ENCODE measurements around the gene PITPNM2.

The PITPNM2 gene

DNA sequence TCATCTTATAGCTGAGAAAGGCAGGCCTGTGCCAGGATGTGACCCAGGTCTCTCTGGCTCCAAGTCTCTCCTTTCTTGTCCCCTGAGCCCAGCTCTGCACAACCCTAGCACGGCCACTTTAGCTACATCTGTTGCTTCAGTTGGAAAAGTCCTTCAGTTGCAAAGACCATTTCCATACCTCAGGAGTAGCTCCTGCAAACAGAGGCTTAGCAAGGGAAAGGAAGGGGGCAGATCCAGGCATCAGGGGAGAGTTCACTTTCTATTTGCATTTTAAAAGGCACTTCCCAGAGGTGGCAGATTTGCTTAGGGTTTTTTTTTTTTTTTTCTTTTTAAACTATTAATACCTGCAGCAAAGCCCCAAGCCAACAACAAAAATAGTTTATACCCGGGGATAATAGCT lies 3.0 kb upstream of the PITPNM2 start:
- Histone ChIP-seq H3K4me1 (ENCODE audit: control insufficient read depth, insufficient read depth, low read length) (peaks cover 13% of the 10 kb centered on the region), H3K9me3 (ENCODE audit: control insufficient read depth, insufficient read depth, low read length) (no peaks in the 10 kb centered on the region), H3K4me3 (ENCODE audit: low read depth, low read length) (no peak overlapping the region), H3K36me3 (ENCODE audit: control insufficient read depth, insufficient read depth, low read length) (no peaks in the 10 kb centered on the region), H3K27me3 (ENCODE audit: control insufficient read depth, insufficient read depth, low read length) (peaks cover 15% of the 10 kb centered on the region), H3K9ac (ENCODE audit: low read depth, low read length) (no peak overlapping the region)

DNA sequence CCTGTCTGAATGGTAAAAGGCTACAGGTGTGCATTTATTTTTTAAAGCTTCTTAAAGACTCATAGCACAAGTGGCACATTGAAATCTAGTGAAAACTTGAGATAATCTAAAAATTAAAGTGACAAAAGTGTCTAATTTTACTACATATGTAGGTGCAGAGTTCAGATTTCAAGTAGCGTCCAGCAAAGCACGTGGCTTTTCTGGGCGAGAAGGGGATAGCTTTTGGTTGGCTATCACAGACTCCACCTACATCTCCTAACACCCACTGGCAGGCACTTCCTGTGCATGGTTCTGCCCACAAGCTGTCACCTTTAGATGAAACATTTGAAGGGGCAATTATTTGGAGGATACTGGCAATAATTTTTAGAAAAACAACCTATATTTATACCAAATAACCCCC lies 1.9 kb upstream of the PITPNM2 start:
- H3K36me3 ChIP-seq (ENCODE audit: control insufficient read depth, insufficient read depth, low read length), result no peaks in the 10 kb centered on the region
- H3K27me3 ChIP-seq (ENCODE audit: control insufficient read depth, insufficient read depth, low read length), result peaks cover 23% of the 10 kb centered on the region
- peaks cover 13% of the 10 kb centered on the region for H3K4me1 ChIP-seq (ENCODE audit: control insufficient read depth, insufficient read depth, low read length)
- no peak overlapping the region for H3K9ac ChIP-seq (ENCODE audit: low read depth, low read length)
- H3K4me3 ChIP-seq (ENCODE audit: low read depth, low read length), result no peak overlapping the region
- H3K9me3 ChIP-seq (ENCODE audit: control insufficient read depth, insufficient read depth, low read length), result no peaks in the 10 kb centered on the region

DNA sequence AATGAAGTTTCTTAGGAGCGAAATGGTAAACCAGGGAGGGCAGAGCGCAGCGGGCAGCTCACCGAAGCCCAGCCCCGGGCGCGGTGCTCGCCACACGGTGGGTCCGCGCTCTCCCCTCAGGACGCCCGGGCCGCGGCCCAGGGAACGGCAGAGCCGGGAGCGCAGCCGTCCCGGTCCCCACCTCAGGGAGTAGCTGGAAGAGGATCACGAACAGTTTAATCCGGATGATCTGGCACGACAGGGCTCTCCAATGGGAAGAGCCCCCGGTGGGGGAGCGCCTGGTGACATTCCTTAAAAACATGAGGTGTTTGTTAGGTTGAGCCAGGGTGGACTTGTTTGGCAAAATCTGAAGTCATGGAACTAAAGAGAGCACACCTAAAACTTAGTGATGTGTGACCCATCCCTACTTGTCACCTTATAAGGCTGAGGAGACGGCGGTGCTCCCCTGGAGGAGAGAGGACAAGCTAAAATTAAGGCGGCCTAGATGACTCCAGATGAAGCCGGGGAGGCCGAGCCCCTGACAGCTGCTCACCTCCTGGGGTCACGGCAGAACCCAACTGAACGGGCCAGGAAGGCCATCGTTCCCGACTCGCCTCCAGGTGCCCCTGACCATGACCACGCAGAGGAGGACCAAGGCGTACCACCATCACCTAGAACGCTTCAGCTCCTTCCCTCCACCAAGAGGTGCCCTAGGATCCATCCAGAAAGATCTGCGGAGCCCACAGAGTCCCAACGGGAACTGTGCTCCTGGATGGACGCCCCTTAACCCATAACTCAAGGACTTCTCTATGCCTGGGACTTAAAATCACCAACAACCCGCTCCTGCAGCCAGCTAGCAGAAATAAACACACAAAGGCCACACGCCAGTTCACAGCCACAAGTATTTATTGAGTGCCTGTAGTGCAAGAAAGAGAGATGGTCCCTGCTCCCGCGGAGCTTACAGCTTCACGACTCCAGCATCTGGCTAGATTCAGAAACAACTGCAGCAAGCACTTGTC lies 866 bp upstream of the PITPNM2 start:
- H3K4me3 ChIP-seq (ENCODE audit: low read depth, low read length), result peak overlapping the region; percentile 52
- H3K9me3 ChIP-seq (ENCODE audit: control insufficient read depth, insufficient read depth, low read length), result no peaks in the 10 kb centered on the region
- peaks cover 13% of the 10 kb centered on the region for H3K4me1 ChIP-seq (ENCODE audit: control insufficient read depth, insufficient read depth, low read length)
- no peaks in the 10 kb centered on the region for H3K36me3 ChIP-seq (ENCODE audit: control insufficient read depth, insufficient read depth, low read length)
- peaks cover 23% of the 10 kb centered on the region for H3K27me3 ChIP-seq (ENCODE audit: control insufficient read depth, insufficient read depth, low read length)
- H3K9ac ChIP-seq (ENCODE audit: low read depth, low read length), result no peak overlapping the region

DNA sequence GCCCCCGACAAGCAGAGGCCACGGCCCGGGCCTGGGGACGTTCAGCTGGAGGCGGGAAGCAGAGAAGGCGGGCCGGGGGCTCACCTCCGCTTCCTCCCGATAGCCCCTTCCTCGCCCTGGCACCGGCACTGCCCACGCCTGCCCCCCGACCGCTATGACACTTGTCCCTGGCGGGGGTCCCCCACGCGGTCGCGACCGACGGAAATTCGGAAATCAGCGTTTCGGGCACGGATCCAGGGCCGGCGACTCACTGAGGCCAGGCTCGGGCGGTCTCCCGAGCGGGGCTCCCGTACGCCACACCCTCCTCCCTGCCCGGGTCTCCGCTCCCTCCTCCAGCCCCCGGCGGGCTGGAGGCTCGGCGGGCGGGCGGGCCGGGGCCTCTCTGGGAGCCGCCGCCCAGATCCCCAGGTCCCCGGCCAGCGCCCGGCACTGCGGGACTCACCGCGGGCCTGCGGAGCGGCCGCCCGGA lies 581 bp downstream of the PITPNM2 start:
- Histone ChIP-seq H3K4me1 (ENCODE audit: control insufficient read depth, insufficient read depth, low read length) (peaks cover 13% of the 10 kb centered on the region), H3K9ac (ENCODE audit: low read depth, low read length) (peak overlapping the region; percentile 54), H3K27me3 (ENCODE audit: control insufficient read depth, insufficient read depth, low read length) (peaks cover 23% of the 10 kb centered on the region), H3K36me3 (ENCODE audit: control insufficient read depth, insufficient read depth, low read length) (no peaks in the 10 kb centered on the region), H3K4me3 (ENCODE audit: low read depth, low read length) (peak overlapping the region; percentile 66), H3K9me3 (ENCODE audit: control insufficient read depth, insufficient read depth, low read length) (no peaks in the 10 kb centered on the region)

DNA sequence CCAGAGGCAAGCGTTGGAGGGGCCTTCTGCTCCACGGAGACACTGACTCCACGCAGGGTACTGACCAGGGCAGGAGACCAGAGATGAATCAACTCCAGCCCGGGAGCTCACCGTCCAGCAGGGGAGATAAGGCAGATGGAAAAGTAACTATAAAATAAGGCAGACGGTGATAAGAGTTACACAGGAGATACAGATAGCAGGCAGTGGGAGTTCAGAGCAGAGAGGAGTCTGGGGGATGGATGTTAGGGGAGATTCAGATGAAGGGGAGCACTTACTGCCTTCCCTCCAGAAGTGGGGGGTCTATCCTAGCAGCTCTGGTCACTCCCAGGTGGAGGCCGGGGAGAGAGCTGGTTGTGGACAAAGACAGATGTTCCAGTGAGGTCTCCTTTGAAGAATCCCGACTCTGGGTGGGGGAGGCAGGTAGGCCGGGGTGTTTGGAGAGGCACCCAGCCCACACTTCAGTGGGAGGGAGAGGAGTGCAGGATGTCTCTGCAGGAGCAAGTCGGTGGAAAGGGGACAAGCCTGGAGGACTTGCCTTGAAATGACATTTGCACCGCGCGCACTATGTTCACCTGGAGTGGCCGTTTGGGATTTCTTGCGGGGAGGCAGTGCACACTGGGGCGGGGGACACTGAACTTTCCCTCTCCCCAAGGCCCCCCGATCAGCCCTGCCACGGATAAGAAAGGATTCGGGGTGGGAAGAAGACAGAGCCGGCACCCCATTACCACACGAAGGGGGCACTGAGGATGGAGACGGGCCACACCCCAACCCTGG lies 1.2 kb downstream of the PITPNM2 start:
- H3K4me3 ChIP-seq (ENCODE audit: low read depth, low read length), result peak overlapping the region; percentile 66
- H3K9ac ChIP-seq (ENCODE audit: low read depth, low read length), result no peak overlapping the region
- H3K36me3 ChIP-seq (ENCODE audit: control insufficient read depth, insufficient read depth, low read length), result no peaks in the 10 kb centered on the region
- H3K4me1 ChIP-seq (ENCODE audit: control insufficient read depth, insufficient read depth, low read length), result peaks cover 13% of the 10 kb centered on the region
- H3K9me3 ChIP-seq (ENCODE audit: control insufficient read depth, insufficient read depth, low read length), result no peaks in the 10 kb centered on the region
- peaks cover 23% of the 10 kb centered on the region for H3K27me3 ChIP-seq (ENCODE audit: control insufficient read depth, insufficient read depth, low read length)

DNA sequence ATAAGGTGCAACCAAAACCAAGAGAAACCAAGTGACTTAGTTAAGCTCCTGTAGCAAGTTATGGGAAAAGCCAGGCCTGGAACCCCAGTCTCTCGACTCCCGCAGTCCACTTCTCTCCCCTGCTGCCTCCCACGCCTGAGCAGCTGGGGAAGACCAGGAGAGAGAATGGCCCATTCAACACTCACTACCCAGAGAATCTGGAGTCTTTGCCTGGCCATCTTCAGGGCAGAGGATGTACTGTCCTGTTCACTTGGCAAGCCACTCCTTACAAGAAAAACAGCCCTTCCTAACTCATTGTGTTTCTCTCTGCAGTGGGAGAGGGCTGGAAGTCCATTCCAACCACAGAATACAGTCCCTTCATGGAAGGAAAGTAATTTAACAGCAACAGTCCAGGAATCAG lies 1.8 kb downstream of the PITPNM2 start:
- H3K4me3 ChIP-seq (ENCODE audit: low read depth, low read length), result peak overlapping the region; percentile 66
- peaks cover 23% of the 10 kb centered on the region for H3K27me3 ChIP-seq (ENCODE audit: control insufficient read depth, insufficient read depth, low read length)
- H3K9me3 ChIP-seq (ENCODE audit: control insufficient read depth, insufficient read depth, low read length), result no peaks in the 10 kb centered on the region
- H3K4me1 ChIP-seq (ENCODE audit: control insufficient read depth, insufficient read depth, low read length), result peaks cover 7% of the 10 kb centered on the region
- no peak overlapping the region for H3K9ac ChIP-seq (ENCODE audit: low read depth, low read length)
- H3K36me3 ChIP-seq (ENCODE audit: control insufficient read depth, insufficient read depth, low read length), result no peaks in the 10 kb centered on the region

DNA sequence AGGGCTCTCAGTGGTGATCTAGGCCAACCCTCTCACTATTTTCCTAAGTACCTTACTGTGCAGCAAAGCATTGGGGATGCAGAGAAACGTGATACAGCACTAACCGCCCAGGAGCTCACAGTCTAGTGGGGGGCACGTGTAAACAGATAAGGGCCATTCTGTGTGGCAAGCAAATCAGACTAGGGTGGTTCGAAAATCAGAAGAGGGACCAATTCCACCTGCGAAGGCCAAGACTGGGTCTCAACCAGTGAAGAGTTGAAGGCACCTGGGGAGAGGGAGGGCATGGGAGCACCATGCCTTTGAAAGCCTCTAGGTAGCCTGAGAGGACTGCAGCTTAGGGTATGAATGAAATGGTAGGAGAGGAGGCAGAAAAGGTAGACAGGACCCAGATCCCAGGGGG lies 2.2 kb downstream of the PITPNM2 start:
- no peaks in the 10 kb centered on the region for H3K9me3 ChIP-seq (ENCODE audit: control insufficient read depth, insufficient read depth, low read length)
- no peaks in the 10 kb centered on the region for H3K36me3 ChIP-seq (ENCODE audit: control insufficient read depth, insufficient read depth, low read length)
- H3K27me3 ChIP-seq (ENCODE audit: control insufficient read depth, insufficient read depth, low read length), result peaks cover 23% of the 10 kb centered on the region
- H3K9ac ChIP-seq (ENCODE audit: low read depth, low read length), result no peak overlapping the region
- no peak overlapping the region for H3K4me3 ChIP-seq (ENCODE audit: low read depth, low read length)
- peaks cover 4% of the 10 kb centered on the region for H3K4me1 ChIP-seq (ENCODE audit: control insufficient read depth, insufficient read depth, low read length)

DNA sequence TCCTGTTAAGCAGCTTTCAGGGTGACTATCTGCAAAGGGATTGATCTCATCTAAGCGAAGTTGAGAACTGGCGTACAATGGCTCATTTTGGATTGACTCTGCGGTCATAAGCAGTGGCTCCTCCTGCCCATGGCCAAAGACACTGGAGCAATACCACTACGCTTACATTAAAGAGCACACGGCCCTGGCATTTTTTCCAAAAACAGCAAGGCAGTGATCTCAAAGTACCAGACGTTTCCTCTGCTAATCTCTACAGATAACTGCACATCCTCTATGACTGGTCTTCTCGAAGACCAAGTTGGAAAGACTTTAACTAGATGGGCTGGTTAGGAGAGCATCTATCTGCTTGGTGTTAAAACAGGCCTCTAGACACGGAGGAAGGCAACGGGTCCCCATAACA lies 2.7 kb downstream of the PITPNM2 start:
- H3K4me1 ChIP-seq (ENCODE audit: control insufficient read depth, insufficient read depth, low read length), result peaks cover 6% of the 10 kb centered on the region
- peaks cover 23% of the 10 kb centered on the region for H3K27me3 ChIP-seq (ENCODE audit: control insufficient read depth, insufficient read depth, low read length)
- no peak overlapping the region for H3K9ac ChIP-seq (ENCODE audit: low read depth, low read length)
- no peaks in the 10 kb centered on the region for H3K9me3 ChIP-seq (ENCODE audit: control insufficient read depth, insufficient read depth, low read length)
- H3K36me3 ChIP-seq (ENCODE audit: control insufficient read depth, insufficient read depth, low read length), result no peaks in the 10 kb centered on the region
- no peak overlapping the region for H3K4me3 ChIP-seq (ENCODE audit: low read depth, low read length)

DNA sequence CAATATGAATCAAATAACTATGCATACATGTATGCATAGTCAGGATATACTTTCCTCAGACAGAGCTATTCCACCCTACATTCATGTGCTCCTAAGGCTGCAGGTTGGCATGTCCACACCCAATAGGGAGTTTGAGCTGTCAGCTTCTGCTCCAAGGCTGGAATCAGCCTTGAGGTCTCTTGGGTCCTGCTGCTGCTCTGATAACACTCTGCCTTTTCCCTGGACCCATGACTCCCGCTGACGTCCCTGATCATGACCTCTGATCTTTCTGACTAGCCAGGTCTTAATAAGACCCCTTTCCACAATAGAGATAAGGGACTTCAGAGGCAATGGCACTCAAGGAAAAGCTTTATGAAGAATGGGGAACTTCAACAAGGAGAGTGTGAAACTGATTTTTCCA lies 5.7 kb downstream of the PITPNM2 start:
- H3K27me3 ChIP-seq (ENCODE audit: control insufficient read depth, insufficient read depth, low read length), result peaks cover 19% of the 10 kb centered on the region
- no peaks in the 10 kb centered on the region for H3K9me3 ChIP-seq (ENCODE audit: control insufficient read depth, insufficient read depth, low read length)
- H3K36me3 ChIP-seq (ENCODE audit: control insufficient read depth, insufficient read depth, low read length), result no peaks in the 10 kb centered on the region
- no peak overlapping the region for H3K9ac ChIP-seq (ENCODE audit: low read depth, low read length)
- no peak overlapping the region for H3K4me3 ChIP-seq (ENCODE audit: low read depth, low read length)
- H3K4me1 ChIP-seq (ENCODE audit: control insufficient read depth, insufficient read depth, low read length), result peaks cover 13% of the 10 kb centered on the region

DNA sequence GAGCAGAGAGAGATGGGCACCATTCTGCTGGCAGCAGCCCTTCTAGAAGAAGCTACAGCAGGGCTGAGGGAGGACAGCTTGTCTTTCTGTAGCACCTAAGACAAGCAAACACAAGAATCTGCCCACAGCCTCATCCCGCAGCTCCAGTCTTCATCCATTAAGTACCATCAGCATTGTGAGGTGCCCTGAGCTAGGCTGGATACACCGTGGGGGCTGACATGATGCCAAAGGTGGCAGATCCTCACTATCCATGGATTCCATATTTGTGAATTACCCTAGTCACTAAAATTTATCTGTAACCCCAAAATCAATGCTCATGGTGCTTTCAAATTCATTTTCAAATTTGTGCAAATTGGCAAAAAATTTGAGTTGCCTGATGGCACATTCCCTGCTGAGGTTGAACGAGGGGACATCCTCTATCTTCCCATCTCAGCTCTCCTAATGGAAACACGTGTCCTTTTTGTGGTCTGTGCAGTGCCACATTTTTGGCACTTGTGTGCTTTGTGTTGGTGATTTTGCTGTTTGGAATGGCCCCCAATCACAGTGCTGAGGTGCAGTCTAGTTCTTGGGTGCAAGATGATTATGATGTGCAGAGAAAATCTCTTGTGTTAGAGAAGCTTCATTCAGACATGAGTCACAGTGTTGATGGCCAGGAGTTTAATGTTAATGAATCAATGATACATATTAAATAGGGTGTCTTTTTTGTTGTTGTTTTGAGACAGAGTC lies 7.0 kb downstream of the PITPNM2 start:
- no peak overlapping the region for H3K9ac ChIP-seq (ENCODE audit: low read depth, low read length)
- H3K36me3 ChIP-seq (ENCODE audit: control insufficient read depth, insufficient read depth, low read length), result no peaks in the 10 kb centered on the region
- H3K4me3 ChIP-seq (ENCODE audit: low read depth, low read length), result no peak overlapping the region
- no peaks in the 10 kb centered on the region for H3K9me3 ChIP-seq (ENCODE audit: control insufficient read depth, insufficient read depth, low read length)
- peaks cover 15% of the 10 kb centered on the region for H3K4me1 ChIP-seq (ENCODE audit: control insufficient read depth, insufficient read depth, low read length)
- H3K27me3 ChIP-seq (ENCODE audit: control insufficient read depth, insufficient read depth, low read length), result peaks cover 8% of the 10 kb centered on the region

DNA sequence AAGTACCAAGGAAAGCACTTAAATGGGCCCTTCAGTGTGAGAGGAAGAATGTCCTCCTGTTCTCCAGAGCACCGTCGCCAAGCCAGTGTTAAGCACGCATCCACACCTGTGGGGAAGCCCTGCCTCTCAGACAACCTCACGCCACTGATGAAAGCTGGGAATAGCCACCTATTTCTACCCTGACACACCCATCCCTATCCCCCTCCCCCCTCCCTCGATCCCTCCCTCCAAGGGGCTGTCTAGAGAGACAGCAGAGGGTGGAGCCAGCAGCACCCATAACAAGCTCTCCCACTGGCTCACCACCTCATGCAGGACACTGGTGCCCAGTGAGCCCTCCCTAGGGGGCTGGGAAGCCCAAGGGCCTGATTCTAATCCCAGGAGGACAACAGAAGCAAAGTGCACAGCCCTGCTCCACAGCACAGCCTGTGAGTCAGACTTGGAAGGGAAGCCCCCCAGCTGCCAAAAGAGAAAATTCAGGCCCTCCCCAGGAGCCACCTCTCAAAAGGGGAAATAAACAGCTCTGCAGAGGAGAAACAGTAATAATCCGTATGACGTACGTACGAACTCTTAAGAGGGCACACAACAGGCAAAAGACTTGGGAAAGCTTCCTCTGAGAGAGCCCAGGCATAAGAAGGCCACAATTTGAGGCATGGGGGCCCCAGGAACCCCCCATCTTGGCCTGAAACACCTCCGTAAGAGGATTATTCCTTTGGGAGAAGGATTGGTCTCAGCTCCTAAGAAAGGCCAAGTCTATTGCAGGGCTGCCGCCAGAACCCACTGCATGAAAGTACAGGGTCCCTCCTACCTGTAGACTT lies 7.8 kb downstream of the PITPNM2 start:
- H3K4me1 ChIP-seq (ENCODE audit: control insufficient read depth, insufficient read depth, low read length), result peaks cover 15% of the 10 kb centered on the region
- no peak overlapping the region for H3K9ac ChIP-seq (ENCODE audit: low read depth, low read length)

More for the DNA sequence above, 7.8 kb downstream of the PITPNM2 start:
- H3K36me3 ChIP-seq (ENCODE audit: control insufficient read depth, insufficient read depth, low read length), result no peaks in the 10 kb centered on the region
- no peak overlapping the region for H3K4me3 ChIP-seq (ENCODE audit: low read depth, low read length)
- peaks cover under 1% of the 10 kb centered on the region for H3K27me3 ChIP-seq (ENCODE audit: control insufficient read depth, insufficient read depth, low read length)
- no peaks in the 10 kb centered on the region for H3K9me3 ChIP-seq (ENCODE audit: control insufficient read depth, insufficient read depth, low read length)
